OCI-LY7 (cell line): ENCODE measurements around the gene GUCY1A2.

Experiments used
- CTCF ChIP-seq: fragments of 200-600 bp; sonication (generic); conservative IDR thresholded peaks from 2 replicates; pipeline ENCODE4 v1.5.1; 2014; ENCODE audit warnings: mild to moderate bottlenecking, antibody characterized with exemption, low read length, moderate library complexity, mixed read lengths
- EZH2phosphoT487 ChIP-seq: fragments of 200-600 bp; sonication (generic); IDR thresholded peaks from 2 replicates; pipeline ENCODE4 v1.6.1; 2018; ENCODE audit warnings: low read depth, borderline replicate concordance, mild to moderate bottlenecking, mixed run types, antibody characterized with exemption, low read length, moderate library complexity, mixed read lengths

- TF ChIP-seq CTCF (no peak), EZH2phosphoT487 (no peak)
Measured at GRCh38 chr11:106889718-106890117, 128.6 kb downstream of the GUCY1A2 start.
